Measurements from ENCODE around the gene SIM1. TPM values are rescaled to one million over a fixed set of nuclear protein-coding genes. Genes with fewer than 3 reads are reported as not detected.

Gene SIM1
- total RNA-seq, 1 donor from 2014 or later, result 0.41 TPM

GRCh38 chr6:100378576-100378975, 86.1 kb downstream of the SIM1 start:
- Mint-ChIP-seq H3K27me3 (ENCODE audit: unreplicated experiment) (no peaks in the 10 kb centered on the region), H3K27ac (ENCODE audit: unreplicated experiment) (no peak overlapping the region), H3K9me3 (ENCODE audit: unreplicated experiment) (no peaks in the 10 kb centered on the region), H3K36me3 (ENCODE audit: low read depth, unreplicated experiment) (no peaks in the 10 kb centered on the region), H3K4me1 (ENCODE audit: unreplicated experiment) (peaks cover 5% of the 10 kb centered on the region), H3K4me3 (ENCODE audit: unreplicated experiment) (no peak overlapping the region)
- TF ChIP-seq CTCF (IDR thresholded peaks at IDR 0.05; ENCODE audit: unreplicated experiment), result no peak
- no peak for DNase-seq (ENCODE audit: low spot score)

GRCh38 chr6:100376103-100376502, 88.6 kb downstream of the SIM1 start:
- H3K36me3 Mint-ChIP-seq (ENCODE audit: low read depth, unreplicated experiment), result no peaks in the 10 kb centered on the region
- H3K27ac Mint-ChIP-seq (ENCODE audit: unreplicated experiment), result no peak overlapping the region
- H3K4me3 Mint-ChIP-seq (ENCODE audit: unreplicated experiment), result no peak overlapping the region
- no peaks in the 10 kb centered on the region for H3K9me3 Mint-ChIP-seq (ENCODE audit: unreplicated experiment)
- H3K27me3 Mint-ChIP-seq (ENCODE audit: unreplicated experiment), result no peaks in the 10 kb centered on the region
- TF ChIP-seq CTCF (IDR thresholded peaks at IDR 0.05; ENCODE audit: unreplicated experiment), result no peak
- peaks cover 13% of the 10 kb centered on the region for H3K4me1 Mint-ChIP-seq (ENCODE audit: unreplicated experiment)
- DNase-seq (ENCODE audit: low spot score), result no peak

GRCh38 chr6:100372326-100373091, 92.2 kb downstream of the SIM1 start:
- Mint-ChIP-seq H3K27ac (ENCODE audit: unreplicated experiment) (no peak overlapping the region), H3K4me3 (ENCODE audit: unreplicated experiment) (no peak overlapping the region), H3K9me3 (ENCODE audit: unreplicated experiment) (no peaks in the 10 kb centered on the region), H3K4me1 (ENCODE audit: unreplicated experiment) (peaks cover 13% of the 10 kb centered on the region), H3K27me3 (ENCODE audit: unreplicated experiment) (peaks cover 2% of the 10 kb centered on the region), H3K36me3 (ENCODE audit: low read depth, unreplicated experiment) (no peaks in the 10 kb centered on the region)
- no peak for DNase-seq (ENCODE audit: low spot score)
- no peak for TF ChIP-seq CTCF (IDR thresholded peaks at IDR 0.05; ENCODE audit: unreplicated experiment)

- DNase-seq (ENCODE audit: low spot score), result no peak
- H3K27me3 Mint-ChIP-seq (ENCODE audit: unreplicated experiment), result peaks cover 2% of the 10 kb centered on the region
- peaks cover 13% of the 10 kb centered on the region for H3K4me1 Mint-ChIP-seq (ENCODE audit: unreplicated experiment)
- no peaks in the 10 kb centered on the region for H3K9me3 Mint-ChIP-seq (ENCODE audit: unreplicated experiment)
- H3K36me3 Mint-ChIP-seq (ENCODE audit: low read depth, unreplicated experiment), result no peaks in the 10 kb centered on the region
- H3K27ac Mint-ChIP-seq (ENCODE audit: unreplicated experiment), result no peak overlapping the region
- TF ChIP-seq CTCF (IDR thresholded peaks at IDR 0.05; ENCODE audit: unreplicated experiment), result no peak
- H3K4me3 Mint-ChIP-seq (ENCODE audit: unreplicated experiment), result no peak overlapping the region
These were observed 93.1 kb downstream of the SIM1 start for GRCh38 chr6:100371591-100371990.

- Mint-ChIP-seq H3K36me3 (ENCODE audit: low read depth, unreplicated experiment) (no peaks in the 10 kb centered on the region), H3K27ac (ENCODE audit: unreplicated experiment) (no peak overlapping the region), H3K9me3 (ENCODE audit: unreplicated experiment) (no peaks in the 10 kb centered on the region), H3K4me3 (ENCODE audit: unreplicated experiment) (no peak overlapping the region), H3K27me3 (ENCODE audit: unreplicated experiment) (peaks cover 2% of the 10 kb centered on the region), H3K4me1 (ENCODE audit: unreplicated experiment) (peaks cover 8% of the 10 kb centered on the region)
- peak; percentile 22 for TF ChIP-seq CTCF (IDR thresholded peaks at IDR 0.05; ENCODE audit: unreplicated experiment)
- no peak for DNase-seq (ENCODE audit: low spot score)
These were observed 94.5 kb downstream of the SIM1 start for GRCh38 chr6:100370265-100370664.

All from endothelial cell (in vitro differentiated cells).